ENCODE measurements around the gene PTPMT1.

The PTPMT1 gene

DNA sequence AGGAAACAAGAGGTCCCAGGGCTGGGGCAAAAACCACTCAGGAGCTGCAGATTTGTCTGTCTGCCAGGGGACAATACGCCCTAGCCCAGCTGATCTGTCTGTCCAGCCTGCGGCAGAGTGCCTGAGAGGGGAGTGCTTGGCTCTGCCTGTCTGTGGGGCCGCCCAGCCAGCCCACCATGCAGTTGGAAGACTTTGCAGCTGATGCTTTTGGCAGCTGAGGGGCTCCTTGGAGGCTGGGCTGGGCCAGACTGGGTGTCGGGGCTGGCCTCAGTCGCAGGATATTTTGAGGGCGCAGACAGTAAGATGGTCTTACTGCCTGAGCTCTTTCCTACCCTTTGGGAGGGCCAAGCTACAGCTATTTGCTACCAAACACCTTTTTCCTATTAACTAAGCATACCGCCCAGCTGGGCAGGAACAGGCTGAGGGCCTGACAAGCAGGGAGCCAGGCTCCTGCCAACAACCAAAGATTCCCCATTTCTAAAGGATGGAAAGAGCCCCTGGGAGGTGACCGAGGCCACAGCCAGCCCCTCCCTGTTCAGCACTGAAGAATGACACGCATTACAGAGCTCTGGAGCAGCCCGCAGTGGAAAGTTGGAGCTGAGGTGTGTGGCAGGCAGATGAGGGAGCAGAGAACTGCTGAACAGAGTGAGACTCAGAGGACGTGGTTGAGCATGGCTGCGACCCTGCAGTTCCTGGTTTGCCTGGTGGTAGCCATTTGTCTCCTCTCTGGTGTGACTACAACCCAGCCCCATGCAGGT lies 20.9 kb downstream of the PTPMT1 start, which contains the start of gene FAM180B:
FAM180B (plus strand) TSS at position 581 of the 758 bp plus-strand sequence; CDS start at position 672, 91 bp downstream.
- DNase-seq, result no peak

DNA sequence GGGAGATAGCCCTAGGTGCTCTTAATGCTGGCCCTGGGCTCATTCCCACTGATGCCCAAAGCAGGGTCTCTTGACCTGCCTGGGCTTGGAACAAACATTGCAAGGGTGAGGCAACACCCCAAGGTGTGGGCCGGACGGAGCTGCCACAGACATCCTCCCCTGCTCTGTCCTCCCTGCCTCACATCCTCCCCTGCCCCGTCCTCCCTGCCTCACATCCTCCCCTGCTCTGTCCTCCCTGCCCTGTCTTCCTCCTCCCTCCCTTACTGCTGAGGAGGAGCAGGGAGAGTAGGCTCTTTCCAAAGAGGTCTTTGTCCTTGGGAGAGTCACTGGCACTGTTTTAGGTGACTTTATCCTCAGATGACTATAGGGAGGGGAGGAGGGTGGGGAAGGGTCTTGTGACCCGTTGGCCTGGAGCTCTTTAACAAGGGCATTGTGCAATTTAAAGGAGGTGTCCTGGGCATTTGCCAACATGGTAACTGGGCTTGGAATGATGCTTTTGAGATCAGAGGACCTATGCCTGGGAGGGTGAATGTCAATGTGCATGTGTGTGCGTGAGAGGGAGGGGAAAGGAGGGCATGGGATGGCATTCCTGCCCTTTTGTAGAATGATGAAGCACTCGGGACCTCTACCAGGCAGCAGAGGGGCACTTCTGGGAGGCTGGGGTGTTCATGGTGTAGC lies 21.8 kb downstream of the PTPMT1 start:
- DNase-seq, result no peak

DNA sequence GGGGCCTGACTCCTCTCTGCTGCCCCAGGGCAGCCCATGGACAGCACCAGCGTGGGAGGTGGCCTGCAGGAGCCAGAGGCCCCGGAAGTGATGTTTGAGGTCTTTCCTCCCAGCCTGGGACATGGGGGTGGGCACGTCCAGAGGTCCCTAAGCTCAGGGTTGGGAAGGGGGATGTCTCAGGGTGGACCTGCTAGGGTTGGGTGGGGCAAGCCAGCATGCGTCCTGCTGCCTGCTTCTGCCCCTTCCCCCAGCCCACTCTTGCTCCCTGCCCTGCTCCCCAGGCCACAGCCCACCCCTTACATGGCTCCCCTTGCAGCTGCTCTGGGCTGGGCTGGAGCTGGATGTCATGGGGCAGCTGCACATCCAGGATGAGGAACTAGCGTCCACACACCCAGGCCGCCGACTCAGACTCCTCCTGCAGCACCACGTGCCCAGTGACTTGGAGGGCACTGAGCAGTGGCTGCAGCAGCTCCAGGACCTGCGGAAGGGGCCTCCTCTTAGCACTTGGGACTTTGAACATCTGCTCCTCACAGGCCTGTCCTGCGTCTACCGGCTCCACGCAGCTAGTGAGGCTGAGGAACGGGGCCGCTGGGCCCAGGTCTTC lies 22.4 kb downstream of the PTPMT1 start:
- DNase-seq, result no peak

DNA sequence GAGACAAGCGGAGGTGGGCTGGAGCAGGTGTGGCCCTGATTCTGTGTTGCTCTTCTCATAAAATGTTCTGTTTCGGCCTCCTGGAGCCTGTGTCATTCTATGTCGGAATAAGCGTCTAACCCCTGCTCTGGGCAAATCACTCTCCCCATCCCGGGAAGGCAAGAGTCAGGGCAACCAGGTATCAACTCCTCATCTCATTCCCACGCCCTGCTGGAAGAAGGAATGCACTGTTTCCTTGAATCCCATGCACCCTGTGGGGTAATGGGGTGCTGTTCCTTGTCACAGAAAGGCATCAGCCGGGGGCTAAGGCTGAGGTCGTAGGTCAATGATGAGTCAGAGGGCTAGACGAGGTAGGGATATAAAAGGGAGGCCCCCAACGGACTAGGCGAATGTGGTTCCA lies 23.7 kb downstream of the PTPMT1 start:
- no peak for DNase-seq

DNA sequence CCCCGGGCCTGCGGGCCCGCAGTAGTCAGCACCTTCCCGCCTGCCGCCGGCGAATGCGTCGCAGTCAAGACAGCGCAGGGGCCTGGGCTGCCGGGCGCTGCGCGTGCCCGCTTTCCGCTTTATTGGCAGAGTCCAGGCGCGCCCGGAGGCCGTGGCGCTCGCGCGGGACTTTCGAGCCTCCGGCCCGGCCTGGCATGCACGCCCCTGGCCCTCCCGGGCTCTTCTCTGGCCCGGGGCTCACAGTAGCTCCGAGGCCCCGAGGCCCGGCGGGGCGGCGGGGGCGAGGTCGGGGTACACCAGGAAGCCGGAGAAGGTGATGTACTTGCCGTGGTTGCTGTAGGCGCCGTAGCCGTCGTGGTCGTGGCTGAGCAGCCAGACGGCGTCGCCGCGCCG lies 24.2 kb downstream of the PTPMT1 start:
- no peak for DNase-seq

DNA sequence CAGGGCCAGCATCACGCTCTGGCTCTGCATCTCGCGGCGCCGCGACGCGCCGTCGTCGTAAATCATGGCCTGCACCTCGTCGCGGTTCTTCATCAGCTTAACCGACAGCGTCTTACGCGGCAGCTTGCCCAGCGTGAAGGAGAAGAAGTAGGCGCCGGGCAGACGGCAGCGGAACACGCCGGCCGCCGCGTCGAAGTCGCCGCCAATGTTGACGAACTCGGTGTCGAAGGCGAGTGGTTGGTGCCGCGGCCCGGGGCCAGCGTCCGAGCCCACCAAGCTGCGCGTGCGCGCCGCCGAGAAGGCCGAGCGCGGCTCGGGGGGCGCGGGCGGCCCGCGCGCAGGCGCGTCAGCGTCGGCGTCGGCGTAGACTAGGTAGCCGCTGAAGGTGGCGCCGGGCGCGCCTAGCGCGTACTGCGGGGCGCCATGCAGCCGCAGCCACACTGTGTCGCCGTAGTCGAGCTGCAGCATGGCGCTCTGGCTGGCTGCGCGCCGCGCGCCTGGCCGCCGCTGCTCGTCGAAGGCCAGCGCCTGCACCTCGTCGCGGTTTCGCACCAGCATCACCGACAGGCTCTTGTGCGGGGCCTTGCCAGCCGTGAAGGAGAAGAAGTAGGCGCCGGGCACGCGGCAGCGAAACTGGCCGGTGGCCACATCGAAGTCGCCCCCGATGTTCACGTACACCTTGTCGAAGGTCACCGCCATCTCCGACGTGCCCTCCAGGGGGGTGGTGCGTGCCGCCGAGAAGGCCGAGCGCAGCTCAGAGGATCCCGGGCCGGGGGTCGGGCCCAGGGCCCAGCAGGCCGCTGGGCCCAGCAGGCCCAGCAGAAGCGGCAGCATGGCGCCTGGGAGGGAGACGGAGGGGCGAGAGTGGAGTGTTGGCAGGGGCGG lies 24.8 kb downstream of the PTPMT1 start:
- no peak for DNase-seq

DNA sequence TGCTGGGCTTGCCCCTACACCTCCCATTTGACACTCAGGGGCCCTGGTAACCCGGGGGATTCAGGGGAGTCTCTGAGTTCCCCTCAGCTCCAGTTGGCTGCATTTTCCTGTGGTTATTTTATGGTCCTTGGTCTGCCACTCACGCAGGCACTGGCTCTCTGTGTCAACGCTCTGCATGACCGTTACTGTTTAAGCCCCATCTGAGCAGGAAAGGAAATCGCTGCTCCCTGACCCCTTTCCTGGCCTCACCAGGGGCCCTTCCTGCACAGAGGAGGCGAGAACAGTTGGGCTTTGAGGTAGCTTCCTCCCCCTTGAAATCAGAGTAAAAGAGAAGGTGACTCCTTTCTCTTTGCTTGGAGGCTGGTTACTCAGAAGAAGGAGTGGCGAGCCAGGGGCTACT lies 26.4 kb downstream of the PTPMT1 start:
- DNase-seq, result no peak

DNA sequence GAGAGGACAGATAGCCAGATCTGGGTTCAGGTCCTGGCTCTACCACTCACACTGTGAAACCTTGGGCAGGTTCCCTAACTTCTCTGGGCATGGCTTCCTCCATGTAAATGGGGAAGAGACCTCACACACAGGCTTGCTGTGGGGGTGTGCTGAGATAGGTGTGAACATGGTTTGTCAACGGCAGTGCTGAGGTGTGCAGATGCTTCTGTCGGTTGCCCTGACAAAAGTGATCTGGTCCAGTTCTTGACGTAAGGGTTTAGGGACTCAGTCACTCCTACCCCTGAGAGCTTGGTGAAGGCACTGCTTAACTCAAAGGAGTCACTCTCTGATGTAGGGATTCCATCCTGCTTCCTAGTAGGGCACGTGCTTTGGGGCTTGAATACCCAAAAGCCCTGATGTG lies 26.9 kb downstream of the PTPMT1 start:
- no peak for DNase-seq

DNA sequence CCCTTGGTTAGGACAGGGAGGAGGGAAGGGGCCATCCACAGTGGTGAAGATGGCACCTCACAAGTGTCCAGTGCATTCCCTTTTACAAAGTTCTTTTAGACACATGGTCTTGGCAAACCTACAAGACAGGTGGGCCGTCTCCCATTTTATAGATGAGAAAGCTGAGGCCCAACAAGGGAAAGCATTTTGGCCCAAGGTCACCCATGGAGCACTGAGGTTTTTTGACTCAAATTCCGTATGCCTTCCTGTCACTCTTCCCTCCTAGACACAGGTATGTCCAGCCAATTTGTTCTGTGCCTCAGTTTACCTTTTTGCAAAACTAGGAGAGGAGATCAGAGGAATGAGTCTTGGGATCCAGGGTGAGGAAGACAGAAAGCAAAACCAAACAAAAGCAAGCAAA lies 27.6 kb downstream of the PTPMT1 start:
- no peak for DNase-seq

DNA sequence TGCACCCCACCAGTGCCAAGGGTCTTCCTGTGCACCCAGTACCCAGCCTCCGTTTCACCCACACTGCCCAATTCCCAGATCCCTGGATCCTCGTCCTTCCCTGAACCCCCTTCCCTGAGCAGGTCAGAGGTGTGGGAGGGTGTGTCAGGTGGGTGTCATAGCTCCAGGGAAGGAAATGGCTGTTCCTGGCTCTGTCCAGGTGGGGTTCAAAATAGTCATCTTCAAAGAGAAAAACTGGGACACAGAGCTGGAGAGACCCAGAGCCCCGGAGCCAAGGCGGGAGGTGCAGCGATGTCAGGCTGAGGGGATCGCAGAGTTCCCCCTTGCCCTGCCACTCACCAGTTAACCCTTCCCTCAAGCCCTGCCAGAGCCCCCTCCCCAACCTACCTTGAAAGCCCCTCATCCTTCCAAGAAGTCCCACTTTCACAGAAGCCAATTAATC lies 28.1 kb downstream of the PTPMT1 start:
- DNase-seq, result no peak

DNA sequence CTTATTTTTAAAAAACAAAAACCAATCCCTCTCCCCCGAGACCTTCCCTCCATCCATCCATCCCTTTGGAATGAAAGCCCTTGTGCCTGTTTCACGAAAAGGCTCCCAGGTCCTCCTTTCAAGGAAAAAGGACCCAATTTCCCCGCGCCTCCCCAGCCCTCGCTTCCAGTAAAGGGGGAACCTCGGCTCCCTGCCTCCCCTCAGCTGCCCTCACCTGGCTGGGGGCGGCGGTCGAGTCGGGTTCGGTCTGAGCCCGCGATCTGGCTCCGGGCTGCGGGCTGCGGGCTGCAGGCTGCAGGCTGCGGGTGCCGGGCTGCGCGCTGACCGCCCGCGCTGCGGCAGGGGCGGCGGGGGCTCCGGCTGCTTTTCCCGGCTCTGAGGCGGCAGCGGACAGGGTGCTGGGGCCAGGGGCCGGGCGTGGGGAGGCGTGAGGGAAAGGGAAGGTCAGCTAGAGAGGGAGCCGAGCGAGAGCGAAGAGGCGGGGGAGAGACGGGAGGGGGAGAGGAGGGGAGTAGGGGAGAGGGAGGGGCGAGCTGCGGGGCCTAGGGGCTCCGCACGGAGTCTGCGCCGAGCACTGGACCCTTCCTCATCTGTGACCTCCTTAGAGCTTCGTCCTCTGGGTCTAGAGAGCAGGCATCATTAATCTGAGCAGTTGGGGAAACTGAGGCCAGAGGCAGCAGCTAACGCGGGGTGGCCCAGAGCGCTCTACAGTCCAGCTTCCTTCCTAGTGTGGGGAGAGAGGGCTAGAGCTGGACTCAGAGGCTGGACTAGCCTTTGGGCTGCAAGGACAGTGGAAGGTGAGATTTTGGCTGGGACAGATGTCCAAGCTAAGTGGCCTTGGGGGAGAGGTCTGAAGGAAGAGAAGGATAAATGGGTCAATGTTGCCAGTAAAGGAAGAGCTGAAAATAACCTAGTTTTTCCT lies 28.8 kb downstream of the PTPMT1 start, which contains the start of gene C1QTNF4:
C1QTNF4 (minus strand) TSS at position 478 of the 922 bp plus-strand sequence. CDS start 3,601 bp downstream, outside the sequence.
- peak; percentile 27 for DNase-seq

DNA sequence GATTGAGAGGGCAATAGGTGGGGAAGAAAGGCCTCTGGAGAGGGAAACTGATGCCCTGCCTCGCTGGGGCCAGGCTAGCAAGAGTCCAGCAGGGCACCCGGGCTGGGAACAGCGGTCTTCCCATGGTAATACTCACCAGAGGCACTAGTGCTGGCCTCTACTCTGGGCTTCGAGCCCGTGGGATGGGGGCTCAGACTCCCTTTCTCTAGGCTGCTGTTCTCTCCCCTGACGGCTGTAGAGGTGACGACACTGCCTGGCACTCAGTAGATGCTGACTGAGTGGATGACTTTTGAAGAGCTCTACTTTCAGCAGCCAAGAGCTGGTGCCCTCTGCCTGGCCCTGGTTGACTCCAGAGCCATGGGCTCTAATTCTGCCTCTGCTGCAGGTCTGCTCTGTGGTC lies 29.6 kb downstream of the PTPMT1 start:
- DNase-seq, result no peak

DNA sequence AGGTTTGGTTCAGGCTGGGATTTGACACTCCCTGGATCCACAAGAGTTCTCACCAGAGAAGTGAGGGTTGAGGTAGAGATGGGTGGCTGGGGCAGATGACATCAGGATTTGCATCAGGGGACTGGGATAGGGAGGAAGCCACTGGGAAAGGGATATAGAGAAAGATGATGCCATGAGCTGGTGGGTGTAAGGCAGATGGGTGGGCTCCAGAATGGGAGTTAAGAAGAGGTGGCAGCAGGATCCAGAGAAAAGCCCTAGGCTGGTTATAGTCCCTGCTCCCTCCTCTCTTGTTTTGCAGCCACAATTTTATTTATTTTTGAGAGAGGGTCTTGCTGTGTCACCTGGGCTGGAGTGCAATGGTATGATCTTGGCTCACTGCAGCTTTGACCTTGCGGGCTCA lies 30.6 kb downstream of the PTPMT1 start:
- no peak for DNase-seq

DNA sequence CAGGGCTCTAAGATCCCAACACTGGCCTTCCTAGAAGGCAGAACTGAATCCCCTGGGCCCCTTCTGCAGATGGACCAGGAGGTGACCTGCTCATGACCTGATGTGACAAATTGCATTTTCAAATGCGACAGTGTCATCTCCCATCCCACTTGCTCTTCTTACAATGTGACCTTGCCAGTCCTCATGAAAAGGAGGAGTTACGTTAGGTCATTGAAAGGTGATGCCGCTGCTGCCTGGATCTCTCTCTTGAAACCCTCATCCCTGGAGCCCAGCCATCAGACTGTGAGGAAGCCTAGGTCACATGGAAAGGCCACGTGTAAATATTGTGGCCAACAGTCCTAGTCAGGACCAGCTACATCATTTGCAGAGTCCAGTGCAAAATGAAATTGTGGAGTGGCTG lies 34.5 kb downstream of the PTPMT1 start:
- DNase-seq, result no peak

DNA sequence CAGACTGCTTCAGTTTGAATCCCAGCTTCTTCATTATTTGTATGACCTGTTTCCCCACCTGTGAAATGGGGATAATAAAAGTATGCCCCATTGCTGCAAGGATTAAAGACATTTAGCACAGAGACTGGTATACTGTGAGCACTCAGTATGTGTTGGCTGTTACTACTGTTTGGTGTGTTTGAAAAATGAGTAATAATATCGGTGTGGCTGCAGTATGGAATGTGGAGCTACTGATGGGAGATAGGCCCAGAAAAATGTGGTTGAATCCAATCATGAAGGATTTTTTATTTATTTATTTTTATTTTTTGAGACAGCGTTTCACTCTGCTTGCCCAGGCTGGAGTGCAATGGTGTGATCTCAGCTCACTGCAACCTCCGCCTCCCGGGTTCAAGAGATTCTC lies 37.9 kb downstream of the PTPMT1 start:
- no peak for DNase-seq

DNA sequence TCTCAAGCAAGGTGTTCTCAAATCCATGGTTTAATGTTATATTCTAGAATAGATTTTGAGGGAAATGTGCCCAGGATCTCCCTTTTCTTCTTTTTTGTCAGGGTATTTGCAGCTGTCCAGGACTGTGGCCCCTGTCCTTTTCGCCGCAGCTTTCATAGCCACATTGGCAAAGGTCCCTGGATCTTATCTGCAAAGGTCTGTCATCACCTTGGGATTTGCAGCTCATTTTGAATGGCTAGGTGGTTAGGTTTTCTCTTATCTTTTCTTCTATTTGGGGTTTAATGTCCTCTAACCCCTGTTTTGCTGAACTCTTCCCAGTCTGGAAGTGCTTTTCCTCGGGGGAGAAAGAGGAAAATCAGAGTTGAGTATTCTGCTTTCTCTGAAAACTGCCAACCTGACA lies 40.5 kb downstream of the PTPMT1 start:
- DNase-seq, result no peak

DNA sequence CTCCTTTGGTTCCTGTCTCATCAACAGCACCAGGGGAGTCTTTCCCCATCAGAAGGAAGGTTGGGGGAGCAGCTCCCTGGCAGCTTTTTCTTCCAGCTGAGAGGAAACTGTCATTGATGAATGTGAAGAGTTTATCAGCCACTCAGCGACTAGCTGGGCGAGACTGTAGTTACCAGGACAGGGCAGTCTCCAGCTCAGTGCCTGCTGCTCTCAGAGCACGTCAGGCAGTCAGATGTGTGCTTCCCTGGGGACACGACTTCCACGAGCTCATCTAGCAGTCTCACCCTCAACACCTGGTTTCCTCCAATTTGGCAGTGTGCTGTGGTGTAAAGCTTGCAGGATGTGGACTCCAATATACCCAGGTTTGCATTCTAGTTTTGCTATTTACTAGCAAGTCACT lies 41.3 kb downstream of the PTPMT1 start:
- DNase-seq, result peak; percentile 38

DNA sequence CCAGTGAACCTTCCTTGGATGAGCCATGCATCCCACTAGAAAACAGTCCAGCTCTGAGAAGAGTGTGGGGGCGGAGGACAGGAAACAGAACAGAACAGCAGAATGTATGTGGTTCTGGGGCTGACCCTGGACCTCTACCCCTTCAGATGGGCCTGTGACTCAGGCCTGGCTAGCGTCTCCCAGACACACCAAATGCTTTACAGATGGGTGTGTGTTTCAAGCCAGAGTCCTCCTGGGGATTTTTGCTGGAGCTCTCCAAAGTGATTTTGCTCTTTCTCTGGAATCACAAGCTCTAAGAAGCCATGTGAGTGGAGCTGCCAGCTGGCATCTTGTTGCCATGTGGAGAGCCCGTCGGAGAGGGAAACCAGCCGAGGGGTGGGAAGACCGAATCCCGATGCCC lies 42.0 kb downstream of the PTPMT1 start:
- DNase-seq, result no peak

DNA sequence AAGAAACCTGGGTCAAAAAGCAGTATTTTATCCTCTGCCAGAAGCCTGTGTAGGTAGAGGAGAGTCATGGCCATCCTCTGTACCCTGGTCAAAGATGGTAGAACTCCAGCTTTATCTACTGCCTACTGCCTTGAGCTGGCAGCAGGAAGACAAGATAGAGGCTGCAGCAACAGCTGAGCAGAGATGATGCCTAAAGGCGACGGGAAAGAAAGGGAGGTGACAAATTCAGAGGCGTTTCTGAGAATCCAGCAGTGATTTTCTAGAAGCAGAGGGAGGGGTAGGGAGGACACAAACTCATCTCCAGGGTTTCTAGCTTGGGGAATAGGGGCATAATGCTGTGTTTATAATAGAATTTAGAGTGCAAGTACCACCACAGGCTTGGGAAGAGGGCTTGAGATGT lies 44.3 kb downstream of the PTPMT1 start:
- no peak for DNase-seq

DNA sequence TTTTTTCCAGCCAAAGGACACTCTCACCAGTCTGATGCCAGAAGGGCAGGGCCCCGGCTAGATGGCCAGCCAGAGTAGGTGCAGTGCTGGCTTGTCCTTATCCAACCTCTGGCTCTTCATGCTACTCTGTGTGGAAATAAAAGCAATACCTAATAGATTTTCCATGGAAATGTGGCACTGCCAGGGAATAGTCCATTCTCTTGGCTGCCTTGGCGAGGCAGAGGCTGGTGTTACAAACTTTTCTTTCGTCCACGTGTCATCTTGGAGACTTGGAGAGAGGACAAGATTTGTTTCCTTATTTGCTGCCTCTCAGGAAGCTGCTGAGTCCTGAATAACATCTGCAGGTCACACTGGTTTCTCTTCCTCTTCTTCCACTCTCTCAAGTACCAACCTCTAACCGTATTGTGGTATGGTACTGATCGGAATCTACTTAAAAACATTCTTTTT lies 46.0 kb downstream of the PTPMT1 start:
- no peak for DNase-seq

DNA sequence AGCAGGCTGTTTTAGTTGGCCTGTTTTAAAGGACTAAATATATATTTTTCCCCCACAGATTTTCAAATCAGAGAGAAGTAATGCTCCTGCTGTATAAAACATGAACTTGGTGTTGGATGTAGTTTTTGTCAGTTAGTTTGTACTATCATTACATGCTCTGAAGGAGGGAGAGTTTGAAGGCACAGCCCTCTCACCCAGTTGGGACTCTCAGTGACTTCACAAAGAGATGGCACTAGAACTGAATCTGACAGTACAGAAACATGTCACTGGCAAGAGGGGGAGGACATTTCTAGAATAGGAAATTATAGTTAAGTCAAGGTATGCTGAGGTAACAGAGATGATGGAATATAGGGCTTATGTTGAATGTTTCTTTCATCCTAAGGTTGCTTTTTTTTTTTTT lies 49.9 kb downstream of the PTPMT1 start:
- no peak for DNase-seq
